Posterior cingulate gyrus (tissue), 11 donors: ENCODE measurements around the gene ARHGEF10L.
"Not testable (repeated sequence)": the region's sequence is repeated elsewhere in the genome, so short reads cannot be mapped to it uniquely, and the experiment has no call there.

Experiments used
- DNase-seq, 10 donors: peaks; one replicate each; pipeline versions ENCODE4 v3.0.0 to v3.0.0-alpha.2; 2020 to 2021; ENCODE audit warnings: mixed read lengths in 3 of 10
- intact Hi-C: fragments of 100-400 bp; cut with DNase I; formaldehyde crosslinking; loops from one replicate; pipeline ENCODE4 v1.15.1; 2023

ARHGEF10L gene

GRCh38 chr1:17539477-17540254, at the start of gene ARHGEF10L:
ARHGEF10L (plus strand) TSS chr1:17539698; CDS start chr1:17580596, 40,898 bp downstream.
- peak in 6 of 10 donors; percentile 21 to 84 (median 42) for DNase-seq

GRCh38 chr1:17489768-17490417, 49.6 kb upstream of the ARHGEF10L start:
- peak in 1 of 10 donors; percentile 30 for DNase-seq
- intact Hi-C loops, result loop anchor here (10.0 kb wide), 1 partner anchor 1095 kb away; no protein-coding TSS in a partner anchor

More at GRCh38 chr1:17539477-17540254, at the start of gene ARHGEF10L:
- intact Hi-C loops, result no loop called here

DNA sequence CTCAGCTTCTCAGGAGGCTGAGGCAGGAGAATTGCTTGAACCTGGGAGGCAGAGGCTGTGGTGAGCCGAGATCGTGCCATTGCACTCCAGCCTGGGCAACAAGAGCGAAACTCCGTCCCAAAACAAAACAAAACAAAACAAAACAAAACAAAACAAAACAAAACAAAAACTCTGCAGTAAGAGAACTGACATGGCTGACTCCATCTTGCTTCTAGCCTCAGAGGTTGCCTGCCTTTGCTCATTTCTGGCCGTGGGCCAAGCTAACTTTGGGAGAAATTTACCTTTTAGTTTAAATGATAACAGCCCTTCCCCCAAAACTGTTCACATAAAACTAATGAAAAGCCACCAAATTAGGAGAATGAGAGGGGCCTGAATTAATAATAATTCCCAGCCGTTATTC, 48.8 kb upstream of the ARHGEF10L start:
- intact Hi-C loops, result loop anchor here (10.0 kb wide), 1 partner anchor 1094 kb away; no protein-coding TSS in a partner anchor
- peak in 1 of 10 donors; percentile 28 for DNase-seq

DNA sequence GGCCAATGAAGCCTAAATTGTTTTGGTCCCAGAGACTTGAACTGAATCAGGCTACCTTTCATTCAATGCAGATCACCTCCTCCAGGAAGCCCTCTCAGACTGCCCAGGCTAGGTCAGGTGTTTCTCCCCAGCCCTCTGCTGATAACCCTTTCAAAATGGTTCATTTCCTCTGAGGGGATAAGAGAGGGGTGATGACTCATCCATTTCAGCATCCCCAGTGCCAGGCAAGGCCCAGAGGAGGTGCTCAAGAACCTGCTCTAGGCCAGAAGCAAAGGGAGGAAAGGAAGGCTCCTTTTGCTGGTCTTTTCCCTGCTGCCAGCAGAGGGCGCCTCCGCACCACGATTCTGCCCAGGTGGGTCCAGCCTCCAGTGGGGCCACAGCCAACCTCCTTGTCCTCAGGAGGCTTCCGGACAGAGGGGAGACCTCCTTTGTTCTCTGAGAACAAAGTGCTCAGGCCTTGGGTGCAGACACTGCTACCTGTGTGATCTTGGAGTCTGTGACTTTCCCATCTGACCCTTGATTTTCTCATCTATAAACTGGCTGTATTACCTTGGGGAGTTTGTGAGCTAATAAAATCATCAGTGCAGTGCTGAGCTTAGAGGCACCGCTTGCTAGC, 45.3 kb upstream of the ARHGEF10L start:
- peak; percentile 42 to 94 (median 70) for DNase-seq

DNA sequence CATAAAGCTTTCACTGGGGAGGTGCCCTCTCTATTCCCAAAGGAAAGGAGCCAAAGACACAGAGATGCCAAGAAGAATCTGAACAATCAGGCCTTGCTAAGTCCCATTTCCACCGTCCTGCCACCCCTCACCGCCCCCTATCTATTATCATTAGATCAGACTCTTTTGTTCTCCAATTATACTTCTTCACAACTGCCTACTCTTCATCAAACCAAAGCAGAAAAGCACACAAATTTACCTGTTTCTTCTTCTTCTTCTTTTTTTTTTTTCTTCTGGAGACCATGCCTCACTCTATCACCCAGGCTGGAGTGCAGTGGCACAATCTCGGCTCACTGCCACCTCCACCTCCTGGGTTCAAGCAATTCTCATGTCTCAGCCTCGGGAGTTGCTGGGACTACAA, 43.1 kb upstream of the ARHGEF10L start:
- no peak for DNase-seq
- intact Hi-C loops, result loop anchor here (10.0 kb wide), 1 partner anchor 1088 kb away; no protein-coding TSS in a partner anchor

More for the DNA sequence above, 45.3 kb upstream of the ARHGEF10L start:
- intact Hi-C loops, result loop anchor here (10.0 kb wide), 1 partner anchor 1091 kb away; no protein-coding TSS in a partner anchor

DNA sequence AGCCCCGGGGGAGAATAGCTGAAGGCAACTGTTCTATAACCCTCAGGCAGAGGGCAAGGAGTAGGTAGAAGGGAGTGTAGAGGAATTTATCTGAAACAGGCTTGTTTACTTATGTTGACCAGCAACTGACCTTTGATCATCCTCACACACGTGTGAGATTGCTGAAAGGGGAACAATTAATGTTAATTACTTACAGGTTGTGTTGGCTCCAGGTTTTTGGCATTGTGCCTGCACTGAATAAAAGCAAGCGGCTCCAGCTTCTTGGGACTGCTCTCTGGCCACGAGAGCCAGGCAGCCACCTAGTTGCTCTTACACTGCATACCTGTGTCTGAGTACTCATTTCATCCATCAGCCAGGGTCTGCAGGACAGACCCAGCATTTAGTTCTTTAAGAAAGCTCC, 41.3 kb upstream of the ARHGEF10L start:
- DNase-seq, result no peak

GRCh38 chr1:17502326-17502778, 37.1 kb upstream of the ARHGEF10L start:
- DNase-seq, result peak; percentile 66 to 97 (median 86)
- intact Hi-C loops, result loop anchor here (1.0 kb wide), 1 partner anchor 105 kb away; no protein-coding TSS in a partner anchor

More for the DNA sequence above, 41.3 kb upstream of the ARHGEF10L start:
- intact Hi-C loops, result loop anchor here (10.0 kb wide), 1 partner anchor 1087 kb away; no protein-coding TSS in a partner anchor

DNA sequence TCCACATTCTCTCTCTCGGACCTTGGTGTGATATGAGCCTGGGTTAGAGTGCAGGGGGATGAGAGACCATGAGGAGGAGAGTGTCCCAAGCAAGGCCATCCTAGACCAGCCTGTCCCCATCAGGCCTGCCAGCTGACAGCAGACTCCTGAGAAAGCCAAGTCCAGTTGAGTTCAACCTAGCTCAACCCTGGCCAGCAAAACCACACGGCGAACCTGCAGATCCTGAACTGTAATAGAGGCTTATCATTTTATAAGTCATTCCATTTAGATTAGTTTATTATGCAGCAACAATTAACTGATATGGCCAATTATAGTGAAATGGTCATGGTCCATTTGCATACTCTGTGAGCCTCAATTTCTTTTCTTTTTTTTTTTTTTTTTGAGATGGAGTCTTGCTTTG, 36.4 kb upstream of the ARHGEF10L start:
- DNase-seq, result no peak
- intact Hi-C loops, result no loop called here

DNA sequence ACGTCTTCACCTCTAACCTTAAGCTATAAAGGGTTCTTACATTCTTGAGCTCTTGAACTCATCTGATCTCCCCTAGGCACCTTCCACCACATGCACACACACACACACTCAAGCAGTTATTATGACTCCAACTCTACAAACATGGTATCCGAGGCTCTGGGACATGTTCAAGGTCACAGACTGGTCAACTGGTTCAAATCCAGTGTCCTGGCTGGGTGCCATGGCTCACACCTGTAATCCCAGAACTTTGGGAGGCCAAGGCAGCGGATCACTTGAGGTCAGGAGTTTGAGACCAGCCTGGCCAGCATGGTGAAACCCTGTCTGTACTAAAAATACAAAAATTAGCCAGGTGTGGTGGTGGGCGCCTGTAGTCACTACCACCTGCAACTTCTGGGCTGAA, 32.3 kb upstream of the ARHGEF10L start:
- intact Hi-C loops, DNase-seq: not testable (repeated sequence)

DNA sequence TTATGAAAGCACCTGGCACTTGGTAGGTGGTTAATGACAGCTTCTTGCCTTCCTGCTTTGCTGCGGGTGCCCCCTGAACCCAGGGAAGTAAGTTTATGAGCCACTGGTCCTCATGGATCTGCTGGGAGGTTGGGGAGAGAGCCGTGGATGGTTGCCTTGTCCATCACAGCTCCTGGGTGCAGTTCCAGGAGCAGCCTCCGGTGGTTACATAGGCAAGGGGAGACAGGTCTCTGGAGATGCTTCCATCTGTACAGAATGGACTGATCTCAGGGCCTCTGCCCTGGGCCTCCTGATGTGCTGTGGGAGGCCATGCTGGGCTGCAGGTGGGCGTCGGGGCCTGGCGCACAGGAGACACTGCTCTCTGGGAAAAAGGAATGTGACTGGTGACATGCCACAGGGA, 31.6 kb upstream of the ARHGEF10L start:
- intact Hi-C loops, result no loop called here
- DNase-seq, result no peak

GRCh38 chr1:17509363-17509762, 30.1 kb upstream of the ARHGEF10L start:
- no peak for DNase-seq

DNA sequence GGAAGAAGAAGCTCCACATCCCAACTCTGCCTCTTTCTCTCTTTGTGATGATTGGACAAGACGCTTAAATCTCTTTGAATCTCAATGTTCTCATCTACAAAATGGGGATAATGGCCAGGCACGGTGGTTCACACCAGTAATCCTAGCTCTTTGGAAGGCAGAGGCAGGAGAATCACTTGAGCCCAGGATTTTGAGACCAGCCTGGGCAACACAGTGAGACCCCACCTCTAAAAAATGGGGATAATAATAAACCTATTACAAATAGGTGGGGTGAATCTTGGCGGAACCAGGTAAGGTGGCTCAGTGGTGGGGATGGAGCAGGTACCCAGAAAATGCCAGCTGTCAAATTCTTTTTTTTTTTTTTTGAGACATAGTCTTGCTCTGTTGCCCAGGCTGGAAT, 29.4 kb upstream of the ARHGEF10L start:
- no peak for DNase-seq
- intact Hi-C loops, result no loop called here

More at GRCh38 chr1:17509363-17509762, 30.1 kb upstream of the ARHGEF10L start:
- intact Hi-C loops, result no loop called here

DNA sequence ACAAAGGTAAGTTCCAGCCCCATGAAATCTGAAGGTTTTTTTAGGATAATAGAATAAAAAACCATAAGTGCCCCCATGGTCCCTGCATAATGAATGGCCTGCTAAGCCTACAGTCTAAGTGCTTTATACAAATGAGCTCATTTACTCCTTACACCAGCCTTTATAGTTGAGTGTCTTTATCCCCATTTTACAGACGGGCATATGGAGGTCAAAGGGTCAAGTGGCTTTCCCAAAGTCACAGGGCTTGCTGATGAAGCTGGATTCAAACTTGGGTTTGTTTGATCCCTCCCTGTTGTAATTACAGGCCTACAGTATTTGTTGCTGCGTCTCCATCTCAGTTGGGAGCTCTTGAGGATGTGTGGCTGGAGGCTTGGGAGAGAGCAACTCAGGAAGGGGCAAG, 28.3 kb upstream of the ARHGEF10L start:
- intact Hi-C loops, result no loop called here
- DNase-seq, result no peak

DNA sequence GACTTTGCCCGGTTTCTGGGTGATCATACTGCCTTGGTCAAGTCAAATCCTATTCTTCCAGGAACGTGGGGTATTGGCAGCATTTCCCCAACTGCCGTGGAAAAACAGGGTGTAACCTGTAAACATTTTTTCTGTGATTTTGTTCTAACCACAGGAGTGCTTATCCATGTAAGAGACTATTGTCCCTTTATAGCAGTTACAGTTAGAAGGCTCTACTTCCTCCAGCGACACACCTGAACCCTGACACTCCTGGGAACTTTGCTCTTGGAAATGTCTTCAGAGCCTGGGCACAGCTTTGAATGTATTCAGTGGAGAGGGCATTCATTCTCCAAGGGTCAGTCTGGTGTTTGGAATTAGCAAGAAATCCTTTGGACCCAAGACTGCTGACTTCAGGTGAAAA, 26.4 kb upstream of the ARHGEF10L start:
- no peak for DNase-seq
- intact Hi-C loops, result no loop called here

GRCh38 chr1:17514776-17515175, 24.7 kb upstream of the ARHGEF10L start:
- intact Hi-C loops, result no loop called here
- DNase-seq, result peak in 1 of 10 donors; percentile 55

- peak in 1 of 10 donors; percentile 15 for DNase-seq
- intact Hi-C loops, result no loop called here
Observed at GRCh38 chr1:17515902-17516301, 23.6 kb upstream of the ARHGEF10L start.

- DNase-seq, result peak in 1 of 10 donors; percentile 46
- intact Hi-C loops, result no loop called here
Observed at GRCh38 chr1:17516303-17517214, 22.9 kb upstream of the ARHGEF10L start.

GRCh38 chr1:17520041-17520440, 19.5 kb upstream of the ARHGEF10L start:
- no peak for DNase-seq
- intact Hi-C loops, result no loop called here

- no peak for DNase-seq
- intact Hi-C loops, result no loop called here
Observed at GRCh38 chr1:17520473-17521319, 18.8 kb upstream of the ARHGEF10L start.
